Neuronal stem cell (in vitro differentiated cells): ENCODE data around the gene TNP2.
A peak's percentile ranks its signal among the peaks of the same experiment; 100 is the strongest.
"Not testable (repeated sequence)": the region's sequence is repeated elsewhere in the genome, so short reads cannot be mapped to it uniquely, and the experiment has no call there.

Experiments
- DNase-seq: peaks from one replicate; pipeline ENCODE4 v3.0.0-alpha.2; 2013; ENCODE audit warnings: low spot score
- H2AFZ ChIP-seq: one replicate; pipeline ENCODE4 v1.6.1; 2013; ENCODE audit warnings: mild to moderate bottlenecking, low read length, inconsistent platforms
- H2AK5ac ChIP-seq: 2 replicates; pipeline ENCODE4 v1.6.1; 2013; ENCODE audit warnings: low read depth, mild to moderate bottlenecking, inconsistent platforms, low read length, moderate library complexity, mixed read lengths
- H2BK120ac ChIP-seq: 2 replicates; pipeline ENCODE4 v1.6.1; 2013; ENCODE audit warnings: low read depth, mild to moderate bottlenecking, inconsistent platforms, low read length, moderate library complexity, mixed read lengths
- H2BK12ac ChIP-seq: one replicate; pipeline ENCODE4 v1.6.1; 2013; ENCODE audit warnings: low read length, inconsistent platforms
- H2BK15ac ChIP-seq: 2 replicates; pipeline ENCODE4 v1.6.1; 2013; ENCODE audit warnings: mild to moderate bottlenecking, low read length, inconsistent platforms, mixed read lengths
- H2BK5ac ChIP-seq: one replicate; pipeline ENCODE4 v1.6.1; 2013; ENCODE audit warnings: inconsistent platforms, mild to moderate bottlenecking, low read length, moderate library complexity
- H3K14ac ChIP-seq: one replicate; pipeline ENCODE4 v1.6.1; 2013; ENCODE audit warnings: low read length, inconsistent platforms
- H3K18ac ChIP-seq: 2 replicates; pipeline ENCODE4 v1.6.1; 2013; ENCODE audit warnings: low read length, inconsistent platforms
- H3K23ac ChIP-seq: 2 replicates; pipeline ENCODE4 v1.6.1; 2013; ENCODE audit warnings: low read depth, mild to moderate bottlenecking, mixed read lengths, low read length, inconsistent platforms; ENCODE audit not compliant: poor library complexity
- H3K27ac ChIP-seq: replicated peaks from 3 replicates; pipeline ENCODE4 v1.5.1; 2013; ENCODE audit warnings: low read length, inconsistent platforms
- H3K27me3 ChIP-seq, 3 experiments: 2 replicates each; pipeline ENCODE4 v1.6.1; 2013; ENCODE audit warnings: low read length in 3 of 3, mild to moderate bottlenecking in 2 of 3, inconsistent platforms in 1 of 3, low read depth in 1 of 3, mixed read lengths in 1 of 3, moderate library complexity in 1 of 3; ENCODE audit not compliant: control insufficient read depth in 3 of 3, insufficient read depth in 3 of 3
- H3K36me3 ChIP-seq, 2 donors: replicated peaks in 1 of 2; 2 replicates each; pipeline ENCODE4 v1.6.1; 2013; ENCODE audit warnings: low read length in 2 of 2; ENCODE audit not compliant: control insufficient read depth in 2 of 2, insufficient read depth in 2 of 2
- H3K4ac ChIP-seq: 2 replicates; pipeline ENCODE4 v1.6.1; 2013; ENCODE audit warnings: inconsistent platforms, mild to moderate bottlenecking, low read length, moderate library complexity
- H3K4me1 ChIP-seq, 2 donors: 1 replicate in 1 of 2; 2 replicates in 1 of 2; pipeline ENCODE4 v1.6.1; 2013; ENCODE audit warnings: low read length in 2 of 2, low read depth in 1 of 2; ENCODE audit not compliant: control insufficient read depth in 2 of 2, insufficient read depth in 1 of 2
- H3K4me2 ChIP-seq: one replicate; pipeline ENCODE4 v1.6.1; 2013; ENCODE audit warnings: mild to moderate bottlenecking, low read length, inconsistent platforms; ENCODE audit not compliant: insufficient read depth, poor library complexity, severe bottlenecking
- H3K4me3 ChIP-seq, 2 donors: 2 replicates each; pipeline ENCODE4 v1.5.1; 2013; ENCODE audit warnings: low read length in 2 of 2, mild to moderate bottlenecking in 2 of 2, inconsistent platforms in 1 of 2, moderate library complexity in 1 of 2
- H3K79me1 ChIP-seq: one replicate; pipeline ENCODE4 v1.6.1; 2013; ENCODE audit warnings: low read depth, mild to moderate bottlenecking, inconsistent platforms, low read length, moderate library complexity
- H3K9ac ChIP-seq: one replicate; pipeline ENCODE4 v1.6.1; 2013; ENCODE audit warnings: mild to moderate bottlenecking, low read depth, low read length, inconsistent platforms; ENCODE audit not compliant: poor library complexity
- H3K9me3 ChIP-seq, 2 donors: replicated peaks in 1 of 2; 2 replicates each; pipeline versions ENCODE3 to v1.6.1; 2013; ENCODE audit warnings: low read length in 2 of 2, mild to moderate bottlenecking in 2 of 2, inconsistent platforms in 1 of 2, low read depth in 1 of 2, mixed read lengths in 1 of 2, moderate library complexity in 1 of 2; ENCODE audit not compliant: control insufficient read depth in 2 of 2, insufficient read depth in 1 of 2
- H4K8ac ChIP-seq: one replicate; pipeline ENCODE4 v1.6.1; 2013; ENCODE audit warnings: low read depth, mild to moderate bottlenecking, inconsistent platforms, low read length, moderate library complexity
- H4K91ac ChIP-seq: one replicate; pipeline ENCODE4 v1.6.1; 2013; ENCODE audit warnings: low read length, low read depth, mild to moderate bottlenecking, inconsistent platforms; ENCODE audit not compliant: poor library complexity
- WGBS, 2 donors: extraction: QIAGEN DNeasy Blood & Tissue Kit; methylation state at CpG; one replicate each; pipeline ENCODE4 v1.1.7; 2013; ENCODE audit warnings: missing lambda C conversion rate in 2 of 2, mixed read lengths in 1 of 2; ENCODE audit not compliant: insufficient read length in 2 of 2, insufficient replicate concordance in 1 of 2; ENCODE audit errors: extremely low coverage in 2 of 2; 5-methylcytosine and 5-hydroxymethylcytosine counted together

The TNP2 gene

GRCh38 chr16:11224096-11224893, 44.8 kb downstream of the TNP2 start:
- no CpG with 5 or more reads among the region's 24 CpGs for WGBS, 2 donors
- Histone ChIP-seq H3K79me1 (no peaks in the 10 kb centered on the region), H3K9ac (no peak overlapping the region), H3K27ac (no peak overlapping the region), H3K36me3 (no peaks in the 10 kb centered on the region), H3K4me2 (no peak overlapping the region), H4K91ac (no peak overlapping the region), H2BK5ac (peak overlapping the region; percentile 57), H2AK5ac (no peak overlapping the region), H3K27me3 (peaks cover 0 to 3% (median 0%) of the 10 kb centered on the region in 3 experiments), H3K4ac (no peak overlapping the region), H2BK15ac (no peak overlapping the region), H4K8ac (no peak overlapping the region), H3K4me1 (peaks cover 0 to 2% of the 10 kb centered on the region in 2 donors), H3K18ac (peak overlapping the region; percentile 88), H3K14ac (no peak overlapping the region), H2AFZ (peak overlapping the region; percentile 78), H3K9me3 (peaks cover 0 to 2% of the 10 kb centered on the region in 2 donors), H3K23ac (no peak overlapping the region), H2BK120ac (no peak overlapping the region), H2BK12ac (no peak overlapping the region), H3K4me3 (no peak overlapping the region)
- no peak for DNase-seq

DNA sequence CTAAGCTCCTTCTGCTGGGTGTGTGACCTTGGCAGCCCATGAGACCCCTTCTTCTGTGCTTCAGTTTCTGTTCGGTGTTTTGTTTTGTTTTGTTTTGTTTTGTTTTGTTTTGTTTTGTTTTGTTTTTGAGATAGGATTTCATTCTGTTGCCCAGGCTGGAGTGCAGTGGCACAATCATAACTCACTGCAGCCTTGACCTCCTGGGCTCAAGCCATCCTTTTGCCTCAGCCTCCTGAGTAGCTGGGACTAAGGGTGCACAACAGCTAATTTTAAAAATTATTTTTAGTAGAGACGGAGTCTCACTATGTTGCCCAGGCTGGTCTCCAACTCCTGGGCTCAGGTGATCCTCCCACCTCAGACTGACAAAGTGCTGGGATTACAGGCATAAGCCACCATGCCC, 48.6 kb downstream of the TNP2 start:
- not testable (repeated sequence) for H2BK15ac ChIP-seq, H3K79me1 ChIP-seq, H3K23ac ChIP-seq, H2BK120ac ChIP-seq, H3K9ac ChIP-seq, DNase-seq, H3K4me1 ChIP-seq, H2AFZ ChIP-seq, H2BK12ac ChIP-seq, H4K8ac ChIP-seq, H3K4me2 ChIP-seq, H2BK5ac ChIP-seq, H3K27me3 ChIP-seq, H2AK5ac ChIP-seq, H3K27ac ChIP-seq, H3K18ac ChIP-seq, H3K36me3 ChIP-seq, H4K91ac ChIP-seq, H3K14ac ChIP-seq, H3K4ac ChIP-seq, H3K4me3 ChIP-seq
- peaks cover 10 to 21% of the 10 kb centered on the region in 2 donors for H3K9me3 ChIP-seq
- no CpG with 5 or more reads among the region's 2 CpGs for whole genome bisulfite sequencing, 2 donors

GRCh38 chr16:11219178-11219577, 49.9 kb downstream of the TNP2 start:
- Histone ChIP-seq H3K4ac (no peak overlapping the region), H3K18ac (no peak overlapping the region), H3K9ac (no peak overlapping the region), H3K9me3 (peaks cover 10 to 21% of the 10 kb centered on the region in 2 donors), H3K4me2 (no peak overlapping the region), H3K79me1 (no peaks in the 10 kb centered on the region), H2BK120ac (no peak overlapping the region), H3K27ac (no peak overlapping the region), H3K4me3 (no peak overlapping the region), H4K8ac (no peak overlapping the region), H3K23ac (no peak overlapping the region), H3K27me3 (no peaks in the 10 kb centered on the region), H3K36me3 (no peaks in the 10 kb centered on the region), H3K14ac (no peak overlapping the region), H3K4me1 (peaks cover 0 to 2% of the 10 kb centered on the region in 2 donors), H2AFZ (no peak overlapping the region), H4K91ac (no peak overlapping the region), H2BK12ac (no peak overlapping the region), H2BK15ac (no peak overlapping the region), H2BK5ac (no peak overlapping the region), H2AK5ac (no peak overlapping the region)
- no peak for DNase-seq
- no CpG with 5 or more reads among the region's 4 CpGs for WGBS, 2 donors

DNA sequence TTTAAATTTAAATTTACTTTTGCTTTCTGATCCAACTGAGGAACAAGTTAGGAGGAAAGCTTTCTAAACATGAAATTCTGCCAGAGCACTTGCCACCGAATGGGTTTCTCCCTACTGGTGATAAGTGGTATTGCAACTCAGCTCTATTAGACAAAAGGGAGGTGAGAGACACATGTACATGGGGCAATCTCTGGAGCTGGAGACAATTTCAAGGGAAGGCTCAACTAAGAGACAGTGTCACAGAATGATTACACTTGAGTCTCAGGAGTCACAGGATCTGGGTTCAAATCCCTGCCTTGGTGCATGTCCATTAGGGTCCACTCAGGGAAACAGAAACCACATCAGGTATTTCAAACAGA, 50.5 kb downstream of the TNP2 start:
- Histone ChIP-seq H2BK5ac (no peak overlapping the region), H4K91ac (no peak overlapping the region), H3K9ac (no peak overlapping the region), H3K4ac (no peak overlapping the region), H3K79me1 (no peaks in the 10 kb centered on the region), H2BK15ac (no peak overlapping the region), H3K27ac (no peak overlapping the region), H3K14ac (no peak overlapping the region), H3K4me1 (no peaks in the 10 kb centered on the region), H3K4me3 (no peak overlapping the region), H3K9me3 (peaks cover 10 to 21% of the 10 kb centered on the region in 2 donors), H2BK120ac (no peak overlapping the region), H3K23ac (no peak overlapping the region), H2AK5ac (no peak overlapping the region), H4K8ac (no peak overlapping the region), H3K27me3 (no peaks in the 10 kb centered on the region), H2BK12ac (no peak overlapping the region), H3K36me3 (no peaks in the 10 kb centered on the region), H3K4me2 (no peak overlapping the region), H3K18ac (no peak overlapping the region), H2AFZ (no peak overlapping the region)
- no CpG with 5 or more reads among the region's 1 CpG for WGBS, 2 donors
- DNase-seq, result no peak
